Measurements from ENCODE around the gene PIP5K1C.
"Not testable (repeated sequence)": the region's sequence is repeated elsewhere in the genome, so short reads cannot be mapped to it uniquely, and the experiment has no call there.

PIP5K1C gene

GRCh38 chr19:3645726-3646125 is 54.5 kb downstream of the PIP5K1C start:
- DNase-seq (ENCODE audit: low read depth) = no peak

- no peak for DNase-seq (ENCODE audit: low read depth)
These were observed 55.2 kb downstream of the PIP5K1C start for GRCh38 chr19:3645067-3645396.

- DNase-seq (ENCODE audit: low read depth) = no peak
These were observed 55.8 kb downstream of the PIP5K1C start for GRCh38 chr19:3644351-3645066.

- DNase-seq (ENCODE audit: low read depth) = no peak
These were observed 56.5 kb downstream of the PIP5K1C start for GRCh38 chr19:3643674-3644313.

- no peak for DNase-seq (ENCODE audit: low read depth)
These were observed 57.1 kb downstream of the PIP5K1C start for GRCh38 chr19:3642987-3643673.

- no peak for DNase-seq (ENCODE audit: low read depth)
These were observed 58.0 kb downstream of the PIP5K1C start for GRCh38 chr19:3642296-3642695.

- no peak for DNase-seq (ENCODE audit: low read depth)
These were observed 58.6 kb downstream of the PIP5K1C start for GRCh38 chr19:3641515-3642269.

GRCh38 chr19:3639479-3639878 is 60.8 kb downstream of the PIP5K1C start:
- no peak for DNase-seq (ENCODE audit: low read depth)

GRCh38 chr19:3638208-3639193 is 61.8 kb downstream of the PIP5K1C start:
- DNase-seq (ENCODE audit: low read depth) = no peak

- no peak for DNase-seq (ENCODE audit: low read depth)
These were observed 62.6 kb downstream of the PIP5K1C start for GRCh38 chr19:3637621-3638020.

GRCh38 chr19:3636962-3637361 is 63.3 kb downstream of the PIP5K1C start:
- no peak for DNase-seq (ENCODE audit: low read depth)

GRCh38 chr19:3636506-3636905 is 63.8 kb downstream of the PIP5K1C start:
- no peak for DNase-seq (ENCODE audit: low read depth)

GRCh38 chr19:3634496-3635045 is 65.7 kb downstream of the PIP5K1C start:
- DNase-seq (ENCODE audit: low read depth) = no peak

GRCh38 chr19:3633559-3633988 is 66.7 kb downstream of the PIP5K1C start:
- DNase-seq (ENCODE audit: low read depth) = no peak

- DNase-seq (ENCODE audit: low read depth) = no peak
These were observed 67.3 kb downstream of the PIP5K1C start for GRCh38 chr19:3632739-3633558.

GRCh38 chr19:3632098-3632497 is 68.2 kb downstream of the PIP5K1C start:
- DNase-seq (ENCODE audit: low read depth) = no peak

- DNase-seq (ENCODE audit: low read depth) = no peak
These were observed 69.0 kb downstream of the PIP5K1C start for GRCh38 chr19:3631053-3631861.

GRCh38 chr19:3628766-3629165 is 71.5 kb downstream of the PIP5K1C start:
- not testable (repeated sequence) for DNase-seq (ENCODE audit: low read depth)

- DNase-seq (ENCODE audit: low read depth) = no peak
These were observed 72.9 kb downstream of the PIP5K1C start for GRCh38 chr19:3627351-3627723.

Data from stimulated activated CD8-positive, alpha-beta memory T cell treated with anti-CD3 and anti-CD28 coated beads, Interleukin-15, amount 100 ng/mL, for 24 hours (primary cell).